Measurements from ENCODE around the gene FAM229B. TPM values are rescaled to one million over a fixed set of nuclear protein-coding genes. Genes with fewer than 3 reads are reported as not detected.

The FAM229B gene
- total and polyA plus RNA-seq, 2 donors (not counting 3 experiments of a cell fraction or from before 2014, with no cell fraction given) = 9.1 to 10.6 TPM

DNA sequence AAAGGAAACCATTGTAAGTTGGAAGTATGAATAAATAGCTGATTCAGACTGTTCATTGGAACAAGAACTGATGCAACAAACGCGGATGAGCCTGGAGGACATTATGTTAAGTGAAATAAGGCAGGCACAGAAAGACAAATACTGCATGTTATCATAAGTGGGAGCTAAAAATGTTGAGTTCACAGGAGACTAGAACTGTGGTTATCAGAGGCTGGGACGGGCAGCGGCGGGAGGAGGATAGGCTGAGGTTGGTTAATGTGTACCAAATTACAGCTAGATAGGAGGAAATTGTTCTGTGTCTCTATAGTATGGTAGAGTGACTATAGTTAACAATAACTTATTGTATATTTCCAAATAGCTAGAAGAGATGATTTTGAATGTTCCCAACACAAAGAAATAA, 40.8 kb downstream of the FAM229B start:
- Histone ChIP-seq H3K9me1 (replicated peaks; ENCODE audit: control insufficient read depth, extremely low read depth, insufficient read depth, low read length) (no peaks in the 10 kb centered on the region), H4K20me1 (replicated peaks; ENCODE audit: control insufficient read depth, extremely low read depth, insufficient read depth, low read length) (no peaks in the 10 kb centered on the region), H3K27ac (ENCODE audit: insufficient read depth, low read depth, low read length) (no peak overlapping the region), H3K79me2 (ENCODE audit: control insufficient read depth, insufficient read depth, low read length) (no peaks in the 10 kb centered on the region), H3K4me3 (replicated peaks in 1 of 3; ENCODE audit: insufficient read depth in 1 of 3, low read depth in 1 of 3, low read length in 3 of 3) (no peak overlapping the region), H3K9ac (replicated peaks; ENCODE audit: extremely low read depth, insufficient read depth, low read length) (no peak overlapping the region), H3K27me3 (ENCODE audit: control insufficient read depth in 2 of 2, insufficient read depth in 2 of 2, low read length in 2 of 2) (no peaks in the 10 kb centered on the region), H3K4me1 (ENCODE audit: control insufficient read depth, extremely low read depth, insufficient read depth, low read length) (no peaks in the 10 kb centered on the region), H3K36me3 (ENCODE audit: control insufficient read depth in 2 of 2, extremely low read depth in 1 of 2, insufficient read depth in 2 of 2, low read length in 2 of 2) (peaks cover 31 to 75% of the 10 kb centered on the region in 2 experiments), H3K9me3 (replicated peaks; ENCODE audit: control insufficient read depth, insufficient read depth, low read length) (no peaks in the 10 kb centered on the region), H3K4me2 (ENCODE audit: insufficient read depth, low read length) (no peak overlapping the region), H2AFZ (ENCODE audit: low read depth, low read length) (no peak overlapping the region)
- intact Hi-C loops (cut with micrococcal nuclease) (no loop called here), dilution Hi-C loops (cut with MboI; ENCODE audit: extremely low pct_ligation_motif_present, low sequenced_read_pairs) (no loop called here)
- no peak for DNase-seq (ENCODE audit: low read depth, low spot score)
- no peak for FAIRE-seq
- no TSS peak for BruUV-seq (replicated peaks)
- ChIA-PET POLR2A (no interaction called here), CTCF (no interaction called here)
- no peak for TF ChIP-seq POLR2AphosphoS5 (IDR thresholded peaks at IDR 0.05; ENCODE audit: insufficient read depth, low read depth, low read length)

- no peaks in the 10 kb centered on the region for H3K9me3 ChIP-seq (replicated peaks; ENCODE audit: control insufficient read depth, insufficient read depth, low read length)
- H3K36me3 ChIP-seq (ENCODE audit: control insufficient read depth in 2 of 2, extremely low read depth in 1 of 2, insufficient read depth in 2 of 2, low read length in 2 of 2) = peaks cover 33 to 84% of the 10 kb centered on the region in 2 experiments
- ChIA-PET CTCF (no interaction called here), POLR2A (no interaction called here)
- intact Hi-C loops (cut with micrococcal nuclease) = no loop called here
- no peaks in the 10 kb centered on the region for H3K4me1 ChIP-seq (ENCODE audit: control insufficient read depth, extremely low read depth, insufficient read depth, low read length)
- TF ChIP-seq POLR2A (IDR thresholded peaks at IDR 0.05; ENCODE audit: low read depth, low read length) (no peak), JUN (IDR thresholded peaks at IDR 0.05; ENCODE audit: borderline replicate concordance, insufficient read depth, insufficient read length, low read depth) (no peak), POLR2AphosphoS5 (IDR thresholded peaks at IDR 0.05; ENCODE audit: insufficient read depth, low read depth, low read length) (no peak), MYC (IDR thresholded peaks at IDR 0.05; ENCODE audit: low read depth, low read length) (no peak), EZH2 (IDR thresholded peaks at IDR 0.05; ENCODE audit: borderline replicate concordance, low read depth, low read length, severe bottlenecking) (no peak)
- TF ChIP-seq, protein P1, sequence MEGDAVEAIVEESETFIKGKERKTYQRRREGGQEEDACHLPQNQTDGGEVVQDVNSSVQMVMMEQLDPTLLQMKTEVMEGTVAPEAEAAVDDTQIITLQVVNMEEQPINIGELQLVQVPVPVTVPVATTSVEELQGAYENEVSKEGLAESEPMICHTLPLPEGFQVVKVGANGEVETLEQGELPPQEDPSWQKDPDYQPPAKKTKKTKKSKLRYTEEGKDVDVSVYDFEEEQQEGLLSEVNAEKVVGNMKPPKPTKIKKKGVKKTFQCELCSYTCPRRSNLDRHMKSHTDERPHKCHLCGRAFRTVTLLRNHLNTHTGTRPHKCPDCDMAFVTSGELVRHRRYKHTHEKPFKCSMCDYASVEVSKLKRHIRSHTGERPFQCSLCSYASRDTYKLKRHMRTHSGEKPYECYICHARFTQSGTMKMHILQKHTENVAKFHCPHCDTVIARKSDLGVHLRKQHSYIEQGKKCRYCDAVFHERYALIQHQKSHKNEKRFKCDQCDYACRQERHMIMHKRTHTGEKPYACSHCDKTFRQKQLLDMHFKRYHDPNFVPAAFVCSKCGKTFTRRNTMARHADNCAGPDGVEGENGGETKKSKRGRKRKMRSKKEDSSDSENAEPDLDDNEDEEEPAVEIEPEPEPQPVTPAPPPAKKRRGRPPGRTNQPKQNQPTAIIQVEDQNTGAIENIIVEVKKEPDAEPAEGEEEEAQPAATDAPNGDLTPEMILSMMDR (IDR thresholded peaks at IDR 0.05; ENCODE audit: extremely low read depth in 1 of 2, insufficient read depth in 1 of 2, low read depth in 1 of 2, low read length in 2 of 2) = no peak
- TF ChIP-seq, protein P2, sequence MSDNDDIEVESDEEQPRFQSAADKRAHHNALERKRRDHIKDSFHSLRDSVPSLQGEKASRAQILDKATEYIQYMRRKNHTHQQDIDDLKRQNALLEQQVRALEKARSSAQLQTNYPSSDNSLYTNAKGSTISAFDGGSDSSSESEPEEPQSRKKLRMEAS (IDR thresholded peaks at IDR 0.05; ENCODE audit: insufficient read depth, insufficient read length) = no peak
- no peak overlapping the region for H2AFZ ChIP-seq (ENCODE audit: low read depth, low read length)
- H3K4me3 ChIP-seq (replicated peaks in 1 of 3; ENCODE audit: insufficient read depth in 1 of 3, low read depth in 1 of 3, low read length in 3 of 3) = no peak overlapping the region
- no peak for DNase-seq (ENCODE audit: low read depth, low spot score)
- dilution Hi-C loops (cut with MboI; ENCODE audit: extremely low pct_ligation_motif_present, low sequenced_read_pairs) = no loop called here
- H4K20me1 ChIP-seq (replicated peaks; ENCODE audit: control insufficient read depth, extremely low read depth, insufficient read depth, low read length) = no peaks in the 10 kb centered on the region
- H3K4me2 ChIP-seq (ENCODE audit: insufficient read depth, low read length) = no peak overlapping the region
- BruUV-seq (replicated peaks) = no TSS peak
- H3K27me3 ChIP-seq (ENCODE audit: control insufficient read depth in 2 of 2, insufficient read depth in 2 of 2, low read length in 2 of 2) = no peaks in the 10 kb centered on the region
- no peak overlapping the region for H3K9ac ChIP-seq (replicated peaks; ENCODE audit: extremely low read depth, insufficient read depth, low read length)
- no peak for FAIRE-seq
- no peaks in the 10 kb centered on the region for H3K9me1 ChIP-seq (replicated peaks; ENCODE audit: control insufficient read depth, extremely low read depth, insufficient read depth, low read length)
- no peak overlapping the region for H3K27ac ChIP-seq (ENCODE audit: insufficient read depth, low read depth, low read length)
- H3K79me2 ChIP-seq (ENCODE audit: control insufficient read depth, insufficient read depth, low read length) = no peaks in the 10 kb centered on the region
Measured at GRCh38 chr6:112130878-112131277, 43.5 kb downstream of the FAM229B start.
